Amygdala (tissue), 56 donors: ENCODE data around the gene ADPRM.

ENCODE experiments used
- DNase-seq, 56 donors: peaks; one replicate each; lab custom pipeline; 2025; lab: John Stamatoyannopoulos, UW

Gene ADPRM

GRCh38 chr17:10738521-10739258 lies 41.3 kb downstream of the ADPRM start:
- DNase-seq, result no peak

- DNase-seq, result peak in 2 of 56 donors; percentile 4 to 25
Measured at GRCh38 chr17:10739386-10739785, 42.0 kb downstream of the ADPRM start.

- DNase-seq, result no peak
Measured at GRCh38 chr17:10741416-10742135, 44.2 kb downstream of the ADPRM start.

- DNase-seq, result no peak
Measured at GRCh38 chr17:10742431-10742830, 45.0 kb downstream of the ADPRM start.

GRCh38 chr17:10743316-10744009 lies 46.1 kb downstream of the ADPRM start:
- DNase-seq, result peak in 1 of 56 donors; percentile 2

- DNase-seq, result no peak
Measured at GRCh38 chr17:10744501-10745000, 47.2 kb downstream of the ADPRM start.

- no peak for DNase-seq
Measured at GRCh38 chr17:10745231-10745630, 47.8 kb downstream of the ADPRM start.

- DNase-seq, result no peak
Measured at GRCh38 chr17:10748531-10749181, 51.3 kb downstream of the ADPRM start.

- DNase-seq, result no peak
Measured at GRCh38 chr17:10750210-10750609, 52.8 kb downstream of the ADPRM start.

- DNase-seq, result no peak
Measured at GRCh38 chr17:10751563-10751962, 54.2 kb downstream of the ADPRM start.

GRCh38 chr17:10752696-10753095 lies 55.3 kb downstream of the ADPRM start:
- DNase-seq, result no peak

- DNase-seq, result peak in 2 of 56 donors; percentile 2 to 8
Measured at GRCh38 chr17:10754109-10754508, 56.7 kb downstream of the ADPRM start.

- no peak for DNase-seq
Measured at GRCh38 chr17:10754861-10755591, 57.6 kb downstream of the ADPRM start.

- DNase-seq, result no peak
Measured at GRCh38 chr17:10755592-10756127, 58.3 kb downstream of the ADPRM start.

GRCh38 chr17:10756185-10756584 lies 58.8 kb downstream of the ADPRM start:
- DNase-seq, result no peak

GRCh38 chr17:10756619-10757018 lies 59.2 kb downstream of the ADPRM start:
- no peak for DNase-seq

GRCh38 chr17:10757067-10757466 lies 59.7 kb downstream of the ADPRM start:
- no peak for DNase-seq

GRCh38 chr17:10757647-10758046 lies 60.3 kb downstream of the ADPRM start:
- DNase-seq, result no peak

GRCh38 chr17:10758062-10758461 lies 60.7 kb downstream of the ADPRM start:
- DNase-seq, result no peak
